ENCODE results near the gene PTEN.
"Not testable (repeated sequence)": the region's sequence is repeated elsewhere in the genome, so short reads cannot be mapped to it uniquely, and the experiment has no call there.

The PTEN gene

GRCh38 chr10:87846023-87846422, 17.4 kb upstream of the PTEN start:
- DNase-seq (ENCODE audit: low read depth): no peak

- not testable (repeated sequence) for DNase-seq (ENCODE audit: low read depth)
These were observed 16.7 kb upstream of the PTEN start for GRCh38 chr10:87846711-87847110.

- no peak for DNase-seq (ENCODE audit: low read depth)
These were observed 15.9 kb upstream of the PTEN start for GRCh38 chr10:87847550-87847949.

DNA sequence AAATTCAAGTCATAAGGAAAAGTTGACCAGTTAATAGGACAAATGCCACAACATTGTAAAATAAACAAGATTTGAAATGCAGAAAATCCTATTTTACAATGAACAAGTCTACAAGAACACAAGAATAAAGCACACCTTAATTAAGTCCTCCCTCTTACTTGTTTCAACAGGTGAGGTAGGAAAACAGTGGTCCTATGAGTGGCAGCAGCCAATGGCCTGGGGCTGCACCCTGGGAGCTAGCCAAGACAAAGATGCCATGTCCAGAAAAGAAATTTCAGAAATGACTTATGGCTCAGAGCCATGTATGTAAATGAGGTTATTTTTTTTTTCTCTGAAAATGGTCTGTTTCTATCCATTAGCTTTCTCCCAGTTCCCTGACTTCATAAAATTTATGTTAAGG, 14.4 kb upstream of the PTEN start:
- no peak for DNase-seq (ENCODE audit: low read depth)

DNA sequence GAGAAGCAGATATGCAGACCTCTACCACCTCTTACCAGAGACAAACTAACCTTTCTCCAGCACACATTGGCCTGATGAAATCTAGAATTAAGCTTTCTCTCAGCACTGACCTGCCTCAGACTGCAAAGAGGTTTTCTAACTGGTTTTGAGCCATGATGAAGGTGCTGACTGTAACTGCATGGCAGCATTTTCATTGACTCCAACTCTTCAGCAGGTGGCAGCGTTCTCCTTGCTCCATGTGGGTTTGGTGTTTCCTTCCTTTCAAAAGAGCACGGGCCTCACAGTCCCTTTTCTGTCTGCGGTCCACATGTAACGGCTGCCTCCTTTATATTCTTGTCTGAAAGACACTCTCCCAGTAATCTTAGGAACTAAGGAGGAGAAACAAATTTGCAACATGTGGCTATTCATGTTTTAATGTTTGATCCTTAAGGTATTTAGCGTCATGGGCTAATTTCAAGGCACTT, 12.7 kb upstream of the PTEN start:
- DNase-seq (ENCODE audit: low read depth): peak; percentile 7

- no peak for DNase-seq (ENCODE audit: low read depth)
These were observed 11.3 kb upstream of the PTEN start for GRCh38 chr10:87852089-87852488.

GRCh38 chr10:87855247-87855646, 8.2 kb upstream of the PTEN start:
- not testable (repeated sequence) for DNase-seq (ENCODE audit: low read depth)

DNA sequence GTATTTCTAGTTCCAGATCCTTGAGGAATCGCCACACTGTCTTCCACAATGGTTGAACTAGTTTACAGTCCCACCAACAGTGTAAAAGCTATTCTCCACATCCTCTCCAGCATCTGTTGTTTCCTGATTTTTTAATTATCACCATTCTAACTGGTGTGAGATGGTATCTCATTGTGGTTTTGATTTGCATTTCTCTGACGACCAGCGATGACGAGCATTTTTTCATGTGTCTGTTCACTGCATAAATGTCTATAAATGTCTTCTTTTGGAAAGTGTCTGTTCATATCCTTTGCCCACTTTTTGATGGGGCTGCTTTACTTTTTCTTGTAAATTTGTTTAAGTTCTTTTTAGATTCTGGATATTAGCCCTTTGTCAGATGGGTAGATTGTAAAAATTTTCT, 7.8 kb upstream of the PTEN start:
- DNase-seq (ENCODE audit: low read depth): not testable (repeated sequence)

DNA sequence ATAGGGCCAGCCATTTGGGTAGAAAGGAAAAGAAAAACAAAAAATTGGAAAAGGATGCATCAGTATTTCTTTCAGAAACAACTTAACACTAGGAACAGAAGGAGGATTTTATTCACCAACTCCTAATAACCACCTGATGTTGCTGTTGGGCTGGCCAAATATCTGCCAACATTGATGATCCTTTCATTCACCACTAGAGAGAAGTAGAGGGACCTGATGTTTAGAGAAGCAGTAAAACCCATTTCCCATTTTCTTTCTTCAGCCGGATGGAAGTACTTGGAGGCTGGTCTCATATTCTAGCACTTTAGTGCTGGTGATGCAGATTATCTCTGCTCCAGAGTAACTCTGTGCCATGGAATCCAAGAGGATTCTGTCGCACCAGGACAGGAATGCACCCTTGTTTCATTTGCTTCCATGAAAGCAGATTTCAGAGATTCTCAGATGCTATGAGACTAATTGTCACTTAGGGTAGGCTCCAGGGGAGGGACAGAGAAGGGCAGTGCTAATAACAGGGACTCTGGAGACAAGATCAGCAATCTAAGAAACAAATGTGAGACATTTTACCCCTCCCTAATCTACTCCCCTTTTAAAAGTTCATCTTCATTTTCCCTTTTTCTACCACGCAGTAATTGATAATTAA, 3.1 kb upstream of the PTEN start:
- DNase-seq (ENCODE audit: low read depth): peak; percentile 5

GRCh38 chr10:87860816-87861403, 2.5 kb upstream of the PTEN start:
- DNase-seq (ENCODE audit: low read depth): no peak

DNA sequence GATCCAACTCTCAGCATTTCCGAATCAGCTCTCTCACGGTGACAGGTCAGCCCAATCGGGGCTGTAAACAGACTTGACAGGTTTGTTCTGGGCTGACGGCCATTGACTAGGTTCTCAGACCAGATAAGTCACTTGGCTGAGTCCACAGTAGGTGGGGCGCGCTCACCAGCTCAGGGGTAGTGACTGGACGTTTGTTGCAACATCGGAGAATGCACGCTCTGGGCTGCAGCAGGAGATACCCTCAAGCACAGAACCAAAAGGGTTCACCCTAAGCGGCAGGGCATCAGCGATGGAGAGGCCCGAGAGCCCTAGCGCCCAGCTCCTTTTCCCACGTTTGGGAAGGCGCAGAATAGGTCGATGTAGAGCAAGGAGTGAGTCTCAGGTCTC, 1.9 kb upstream of the PTEN start:
- peak; percentile 1 for DNase-seq (ENCODE audit: low read depth)

DNA sequence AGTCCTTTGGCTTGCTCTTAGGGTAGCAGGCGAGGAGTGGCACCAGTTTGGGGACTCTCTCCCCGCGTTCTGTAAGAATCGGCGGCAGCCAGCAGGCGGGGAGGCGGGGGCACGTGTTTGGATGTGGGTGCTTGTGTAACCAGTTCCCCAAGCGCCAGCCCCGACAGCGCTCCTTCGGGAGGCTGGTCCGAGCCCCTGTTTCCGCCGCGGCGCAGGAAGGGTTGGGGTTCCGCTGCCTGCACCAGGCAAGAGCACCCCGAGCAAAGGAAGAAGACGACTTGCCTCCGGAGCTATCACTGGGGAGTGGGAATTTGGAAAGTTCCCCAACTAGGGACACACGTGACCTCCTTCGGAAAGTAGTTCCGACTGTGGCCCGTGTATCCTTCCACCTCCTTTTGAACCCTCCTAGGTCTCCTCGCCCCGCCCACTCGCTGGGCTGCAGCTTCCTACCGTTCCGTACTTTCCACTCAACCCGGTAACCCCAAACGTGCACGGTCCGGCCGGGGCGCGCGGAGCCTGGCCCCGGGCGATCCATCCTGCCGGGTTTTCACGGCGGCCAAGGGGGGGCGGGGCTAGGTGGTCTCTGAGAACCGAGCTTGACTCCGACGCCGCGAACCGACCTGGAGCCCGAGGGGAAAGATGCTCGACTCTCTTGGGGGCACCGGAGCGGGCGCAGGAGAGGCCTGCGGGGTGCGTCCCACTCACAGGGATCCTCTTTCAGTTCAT, 1.3 kb upstream of the PTEN start:
- peak; percentile 87 for DNase-seq (ENCODE audit: low read depth)

- DNase-seq (ENCODE audit: low read depth): peak; percentile 58
These were observed 759 bp upstream of the PTEN start for GRCh38 chr10:87862679-87863052.

DNA sequence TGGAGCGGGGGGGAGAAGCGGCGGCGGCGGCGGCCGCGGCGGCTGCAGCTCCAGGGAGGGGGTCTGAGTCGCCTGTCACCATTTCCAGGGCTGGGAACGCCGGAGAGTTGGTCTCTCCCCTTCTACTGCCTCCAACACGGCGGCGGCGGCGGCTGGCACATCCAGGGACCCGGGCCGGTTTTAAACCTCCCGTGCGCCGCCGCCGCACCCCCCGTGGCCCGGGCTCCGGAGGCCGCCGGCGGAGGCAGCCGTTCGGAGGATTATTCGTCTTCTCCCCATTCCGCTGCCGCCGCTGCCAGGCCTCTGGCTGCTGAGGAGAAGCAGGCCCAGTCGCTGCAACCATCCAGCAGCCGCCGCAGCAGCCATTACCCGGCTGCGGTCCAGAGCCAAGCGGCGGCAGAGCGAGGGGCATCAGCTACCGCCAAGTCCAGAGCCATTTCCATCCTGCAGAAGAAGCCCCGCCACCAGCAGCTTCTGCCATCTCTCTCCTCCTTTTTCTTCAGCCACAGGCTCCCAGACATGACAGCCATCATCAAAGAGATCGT, 598 bp downstream of the PTEN start:
- peak; percentile 9 for DNase-seq (ENCODE audit: low read depth)

- no peak for DNase-seq (ENCODE audit: low read depth)
These were observed 1.2 kb downstream of the PTEN start for GRCh38 chr10:87864496-87865059.

DNA sequence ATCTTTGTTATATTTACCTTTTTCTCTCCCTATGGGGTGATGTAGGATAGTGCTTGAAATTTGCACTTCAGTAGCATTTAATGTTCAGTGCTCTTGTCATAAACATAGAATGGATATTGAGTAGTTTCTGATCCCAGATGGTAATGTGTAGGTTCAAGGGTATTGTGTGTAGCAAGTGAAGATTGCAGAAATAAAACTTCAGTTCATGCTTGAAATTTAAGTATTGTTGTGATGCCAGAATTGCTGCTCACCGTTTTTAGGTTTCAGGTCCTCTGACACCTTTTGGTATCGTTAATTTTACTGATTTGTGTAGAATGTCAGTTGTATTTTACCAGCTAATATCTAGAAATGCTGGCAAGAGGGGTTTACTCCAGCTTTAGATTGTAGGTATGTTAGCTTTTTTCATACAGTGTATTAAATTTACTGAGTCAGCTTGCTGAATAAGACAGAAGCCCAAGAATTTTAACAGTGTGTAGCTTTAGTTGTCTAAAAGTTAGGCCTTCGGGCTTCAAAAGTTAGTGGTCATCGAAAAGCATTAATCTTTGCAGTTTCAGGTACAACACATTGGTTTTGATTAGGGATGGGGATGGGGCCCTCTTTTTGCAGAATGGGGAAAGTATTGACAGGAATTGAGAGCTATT, 1.9 kb downstream of the PTEN start:
- DNase-seq (ENCODE audit: low read depth): no peak

- DNase-seq (ENCODE audit: low read depth): no peak
These were observed 3.1 kb downstream of the PTEN start for GRCh38 chr10:87866412-87866974.

DNA sequence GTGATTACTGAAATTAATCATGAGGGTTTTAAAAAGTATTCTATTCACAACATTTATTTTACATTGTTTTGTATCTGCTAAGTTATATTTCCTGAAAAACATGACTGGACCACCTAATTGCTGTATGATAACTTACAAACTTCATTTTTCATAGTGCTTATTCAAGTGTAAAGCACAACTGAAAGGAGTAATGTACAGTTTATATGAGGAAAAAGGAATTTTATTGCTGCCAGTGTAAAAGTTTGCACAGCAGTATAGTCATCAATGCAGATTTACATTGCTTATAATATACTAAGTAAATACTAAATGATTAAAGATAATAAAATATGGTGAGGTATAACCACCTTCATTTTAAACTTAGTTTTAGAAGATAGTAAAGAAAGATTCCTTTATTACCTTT, 4.0 kb downstream of the PTEN start:
- no peak for DNase-seq (ENCODE audit: low read depth)

DNA sequence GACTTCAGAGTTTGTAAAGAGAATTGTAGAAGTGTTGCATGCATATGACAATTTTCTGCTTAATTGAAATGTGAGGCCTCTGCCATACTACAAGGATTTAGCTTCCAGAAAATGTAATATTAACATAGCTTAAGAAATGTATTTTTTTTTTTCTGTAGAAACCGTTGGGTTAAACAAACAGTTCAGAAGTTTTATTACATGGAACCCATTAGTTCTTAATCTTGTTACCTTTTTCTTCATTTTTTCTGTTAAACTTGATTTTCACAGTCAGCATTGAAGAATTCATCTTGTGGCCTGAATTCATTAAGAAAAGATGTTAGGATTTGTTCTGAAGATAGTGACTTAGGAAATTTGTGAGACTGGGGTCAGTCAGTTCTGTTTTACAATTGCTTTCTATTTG, 4.9 kb downstream of the PTEN start:
- no peak for DNase-seq (ENCODE audit: low read depth)

DNA sequence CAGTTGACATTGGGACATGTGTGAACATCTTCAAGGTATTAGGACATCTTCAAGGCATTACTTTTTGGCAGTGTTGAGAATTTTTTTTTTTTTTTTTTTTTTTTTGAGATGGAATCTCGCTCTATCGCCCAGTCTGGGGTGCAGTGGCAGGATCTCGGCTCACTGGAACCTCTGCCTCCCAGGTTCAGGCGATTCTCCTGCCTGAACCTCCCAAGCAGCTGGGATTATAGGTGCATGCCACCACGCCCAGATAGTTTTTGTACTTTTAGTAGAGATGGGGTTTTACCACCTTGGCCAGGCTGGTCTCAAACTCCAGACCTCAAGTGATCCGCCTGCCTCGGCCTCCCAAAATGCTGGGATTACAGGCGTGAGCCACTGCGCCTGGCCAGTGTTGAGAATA, 5.7 kb downstream of the PTEN start:
- DNase-seq (ENCODE audit: low read depth): not testable (repeated sequence)

GRCh38 chr10:87869773-87870551, 6.5 kb downstream of the PTEN start:
- no peak for DNase-seq (ENCODE audit: low read depth)

Data from activated T-helper 1 cell treated with Interleukin-2 at 50 U/mL for 16 hours (primary cell).